Stimulated activated naive CD4-positive, alpha-beta T cell treated with Interleukin-2 at 50 U/mL for 16 hours (primary cell): ENCODE results near the gene LHFPL3.
"Not testable (repeated sequence)": the region's sequence is repeated elsewhere in the genome, so short reads cannot be mapped to it uniquely, and the experiment has no call there.

ENCODE experiments used
- DNase-seq: peaks from one replicate; lab custom pipeline; 2025; lab: John Stamatoyannopoulos, UW

LHFPL3 gene

GRCh38 chr7:104328296-104328969 is at the start of gene LHFPL3:
Gene LHFPL3, plus strand, starts transcription at chr7:104328603.
- DNase-seq: no peak

GRCh38 chr7:104281685-104282084 is 46.7 kb upstream of the LHFPL3 start:
- not testable (repeated sequence) for DNase-seq

GRCh38 chr7:104286839-104287238 is 41.6 kb upstream of the LHFPL3 start:
- no peak for DNase-seq

DNA sequence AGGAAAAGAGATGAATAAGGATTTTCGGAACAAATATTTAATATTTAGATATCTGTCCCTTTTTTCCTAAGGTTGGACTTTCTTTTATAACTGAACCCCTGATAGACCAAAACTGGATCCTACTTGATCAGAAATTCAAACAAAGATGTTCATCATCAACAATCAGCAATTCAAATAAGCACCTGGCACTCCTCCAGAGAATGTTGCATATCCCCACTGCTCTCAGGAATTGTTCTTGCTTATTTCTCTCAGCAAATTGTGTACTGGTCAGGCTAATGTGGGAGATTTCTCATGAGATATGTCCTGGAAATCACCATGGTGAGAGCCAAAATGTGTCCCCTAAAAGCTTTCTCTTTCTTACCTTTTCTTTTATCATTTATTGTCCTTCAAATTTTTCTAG is 40.3 kb upstream of the LHFPL3 start:
- DNase-seq: no peak

DNA sequence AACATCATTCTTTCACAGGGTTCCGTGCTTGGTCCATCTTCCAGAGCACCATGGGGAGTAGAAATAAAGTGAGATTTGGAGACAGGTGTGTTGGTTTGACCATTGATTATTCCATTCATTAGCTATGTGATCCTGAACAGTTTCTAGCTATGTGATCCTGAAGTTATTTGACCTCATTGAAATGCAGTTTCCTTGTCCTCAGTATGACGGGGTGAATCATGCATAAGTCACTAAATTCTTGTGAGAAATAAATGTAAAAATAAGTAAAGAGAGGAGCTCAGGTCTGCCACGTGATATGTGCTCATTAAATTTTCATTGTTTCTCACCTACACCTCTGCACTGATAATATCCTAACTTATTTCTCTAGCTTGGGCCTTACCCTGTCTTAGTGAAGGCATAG is 34.1 kb upstream of the LHFPL3 start:
- no peak for DNase-seq

DNA sequence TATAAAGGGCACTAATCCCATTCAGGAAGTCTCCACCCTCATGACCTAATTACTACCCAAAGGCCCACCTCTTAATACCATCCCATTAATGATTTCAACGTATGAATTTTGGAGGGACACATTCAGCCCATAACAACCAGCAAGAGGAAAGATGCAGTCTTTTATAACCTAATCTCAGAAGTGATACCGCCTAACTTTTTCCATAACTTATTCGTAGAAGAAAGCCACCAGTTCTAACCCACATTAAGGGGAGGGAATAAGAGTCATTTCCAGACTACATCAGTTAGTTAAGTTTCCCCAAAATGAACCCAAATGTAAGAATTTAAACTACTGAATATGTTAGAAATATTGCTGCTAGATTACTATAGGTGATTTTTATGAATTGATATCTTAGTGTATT is 32.1 kb upstream of the LHFPL3 start:
- no peak for DNase-seq

DNA sequence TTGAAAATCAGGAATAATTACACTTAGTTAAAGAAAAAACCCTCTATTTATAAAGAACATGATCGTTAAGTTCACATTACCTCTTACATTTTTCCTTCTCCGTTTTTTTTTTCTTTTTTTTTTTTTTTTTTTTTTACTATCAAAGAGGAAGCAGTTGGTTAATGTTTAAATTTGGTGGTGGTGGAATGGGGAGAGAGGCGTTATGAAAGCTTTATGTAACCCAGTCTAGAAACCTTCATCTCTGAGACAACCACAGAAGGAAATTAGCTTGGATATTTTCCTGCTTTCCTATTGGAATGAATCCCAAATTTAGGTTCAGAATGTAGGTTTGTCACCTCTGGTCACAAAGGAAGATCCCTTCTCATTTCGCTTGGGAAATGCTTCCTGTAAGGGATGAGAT is 31.5 kb upstream of the LHFPL3 start:
- DNase-seq: no peak

DNA sequence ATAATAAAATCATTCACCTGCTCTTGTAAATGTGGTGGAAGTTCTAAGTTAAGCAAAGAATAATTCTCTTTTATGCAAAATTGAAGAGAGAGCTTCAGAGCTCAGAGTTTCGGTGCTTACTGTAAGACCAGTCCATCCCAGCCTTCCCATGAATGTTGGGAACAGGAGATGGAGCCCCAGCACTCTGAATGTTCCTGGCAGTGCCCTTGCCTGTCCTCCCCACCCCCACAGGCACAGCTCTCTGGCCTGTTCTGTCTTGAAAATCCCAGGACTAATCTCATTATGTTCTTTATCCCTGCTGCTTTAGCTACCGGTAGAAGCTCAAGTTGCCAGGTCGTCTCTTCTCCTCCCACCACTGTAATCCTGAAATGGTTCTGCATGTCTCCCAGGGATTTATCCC is 29.1 kb upstream of the LHFPL3 start:
- no peak for DNase-seq

GRCh38 chr7:104299777-104300176 is 28.6 kb upstream of the LHFPL3 start:
- DNase-seq: no peak

- DNase-seq: no peak
Measured at GRCh38 chr7:104306793-104307192, 21.6 kb upstream of the LHFPL3 start.

DNA sequence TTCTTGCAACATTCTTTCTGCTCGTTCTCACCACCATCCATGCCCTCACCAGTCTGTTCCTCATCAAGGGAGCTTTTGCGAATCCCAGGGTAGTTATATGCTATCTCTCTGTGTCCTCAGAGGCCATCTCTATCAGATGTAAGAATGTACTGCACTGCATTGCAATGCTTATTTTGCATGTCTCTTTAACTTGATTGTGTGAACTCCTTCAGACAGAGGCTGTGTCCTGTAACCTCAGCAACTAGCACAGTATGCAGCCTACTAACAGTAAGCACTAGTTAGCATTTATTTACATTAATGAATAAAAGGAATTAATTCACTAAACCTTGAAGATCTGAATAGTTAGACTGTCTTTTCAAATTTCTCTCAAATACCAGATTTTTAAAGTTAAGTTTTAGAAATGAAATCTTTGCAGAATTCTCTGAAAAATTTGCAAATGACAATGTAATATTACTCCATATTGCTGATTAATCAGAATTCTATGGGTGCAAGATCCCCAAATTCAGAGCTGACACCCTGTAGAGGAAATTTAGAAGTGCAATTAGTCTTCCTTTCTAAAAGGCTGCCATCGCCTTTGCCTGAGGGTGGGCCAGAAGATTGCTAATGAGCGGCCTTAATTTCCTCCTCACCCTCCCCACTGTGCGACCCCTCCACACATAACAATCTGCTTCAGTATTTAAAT is 10.3 kb upstream of the LHFPL3 start:
- DNase-seq: no peak

DNA sequence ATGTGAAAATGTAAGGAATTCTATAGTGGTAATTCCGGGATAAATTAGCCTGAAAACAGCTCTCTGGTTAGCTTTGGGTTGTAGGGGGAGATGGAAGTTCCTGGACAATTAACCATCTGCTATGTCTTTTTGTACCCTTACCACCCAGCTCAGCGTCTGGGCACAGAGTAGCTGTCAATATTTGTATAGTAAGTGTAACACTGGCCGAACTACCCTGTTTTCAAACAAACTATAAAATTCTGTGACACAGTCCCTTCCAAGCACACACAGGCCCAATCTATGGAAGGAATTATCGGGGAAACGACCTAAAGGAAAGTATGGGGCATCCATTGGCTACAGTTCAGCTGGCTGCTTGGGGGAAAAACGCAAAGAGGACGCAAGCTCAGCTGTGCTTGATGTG is 869 bp upstream of the LHFPL3 start:
- no peak for DNase-seq

DNA sequence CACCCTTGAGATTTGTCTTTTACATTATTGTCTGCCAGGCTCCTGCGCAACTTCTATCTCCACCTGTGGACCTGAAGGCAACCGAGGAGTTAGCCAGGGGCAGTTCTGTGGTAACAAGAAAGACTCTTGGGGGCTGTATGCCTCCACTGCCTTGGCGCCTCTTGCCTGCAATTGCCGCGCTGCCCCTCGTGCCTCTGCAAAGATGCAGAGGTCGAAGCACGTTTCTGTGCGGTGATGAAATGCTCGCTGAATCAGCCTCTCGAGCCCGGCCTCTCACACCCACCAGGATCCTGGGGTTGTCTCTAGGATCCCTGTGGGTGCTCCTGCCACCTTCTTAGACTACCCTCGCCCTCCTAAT is 486 bp upstream of the LHFPL3 start:
- DNase-seq: no peak

GRCh38 chr7:104328970-104329825 is 795 bp downstream of the LHFPL3 start:
- DNase-seq: no peak

- no peak for DNase-seq
Measured at GRCh38 chr7:104341546-104341945, 13.1 kb downstream of the LHFPL3 start.

- DNase-seq: no peak
Measured at GRCh38 chr7:104352736-104353135, 24.3 kb downstream of the LHFPL3 start.

GRCh38 chr7:104357166-104357565 is 28.8 kb downstream of the LHFPL3 start:
- no peak for DNase-seq

DNA sequence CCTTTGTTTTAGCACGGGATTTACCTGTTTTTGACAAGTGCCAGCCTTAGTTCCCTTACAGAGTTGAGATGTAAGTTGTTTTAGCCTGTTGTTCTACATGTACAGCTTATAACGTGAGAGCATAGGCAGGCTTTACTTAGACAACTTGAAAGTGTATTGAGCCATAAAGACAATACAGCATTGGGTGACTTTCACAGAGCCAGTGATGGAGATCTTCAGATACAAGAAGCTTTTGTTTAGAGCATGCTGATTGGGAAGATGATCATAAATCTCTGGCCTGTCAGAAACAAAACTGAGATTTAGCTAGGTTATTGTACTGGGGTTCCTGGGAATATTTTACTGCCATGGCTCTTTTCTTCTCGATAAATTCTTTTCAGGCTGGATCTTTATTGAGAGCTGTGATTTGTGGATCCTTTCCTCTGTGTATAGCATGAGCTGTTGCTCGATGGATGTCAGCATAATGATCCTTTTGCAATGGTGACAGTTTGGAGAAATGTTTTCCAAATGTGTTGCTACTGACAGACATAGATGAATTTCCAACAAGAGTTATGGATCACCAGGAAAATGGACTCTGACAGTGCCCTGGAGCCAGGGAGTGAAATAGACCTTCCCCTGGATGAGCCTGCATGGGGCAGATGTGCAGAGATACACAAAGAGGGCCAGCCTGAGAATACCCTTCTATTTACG is 30.2 kb downstream of the LHFPL3 start:
- no peak for DNase-seq

DNA sequence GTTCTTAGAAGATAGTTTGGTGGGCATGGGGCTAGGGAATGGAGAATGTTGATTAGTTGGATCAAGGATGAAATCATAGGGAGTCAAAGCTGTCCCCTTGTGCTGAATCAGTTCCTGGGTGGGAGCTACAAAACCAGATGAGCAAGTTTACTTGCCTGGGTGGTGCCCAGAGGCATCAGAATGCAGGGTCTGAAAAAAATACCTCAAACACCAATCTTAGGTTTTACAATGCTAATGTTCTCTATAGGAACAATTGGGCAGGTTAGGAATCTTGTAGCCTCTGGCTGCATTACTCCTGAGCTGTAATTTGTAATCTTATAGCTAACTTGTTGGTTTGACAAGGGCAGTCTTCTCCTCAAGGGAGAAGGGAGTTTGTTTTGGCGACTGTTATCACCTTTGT is 34.4 kb downstream of the LHFPL3 start:
- no peak for DNase-seq

DNA sequence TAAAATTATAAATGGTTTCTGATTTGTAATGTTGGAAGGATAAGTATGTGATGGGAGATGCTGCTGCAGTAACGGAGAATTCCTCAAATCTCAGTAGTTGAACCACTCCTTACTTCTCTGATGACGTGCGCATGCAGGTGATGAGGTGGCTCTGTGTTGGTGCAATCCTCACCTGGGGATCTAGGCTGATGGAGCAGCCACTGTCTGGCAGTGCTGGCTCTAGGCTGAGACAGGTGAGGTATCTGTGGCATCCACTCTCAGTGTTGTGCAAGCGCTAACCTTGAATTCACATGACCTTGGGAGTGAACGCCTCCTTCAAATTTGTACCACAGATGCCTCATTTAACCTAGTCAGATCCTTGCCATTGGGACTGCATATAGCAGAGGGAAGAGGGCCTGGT is 35.0 kb downstream of the LHFPL3 start:
- DNase-seq: no peak

GRCh38 chr7:104366390-104366789 is 38.0 kb downstream of the LHFPL3 start:
- no peak for DNase-seq

GRCh38 chr7:104367926-104368325 is 39.5 kb downstream of the LHFPL3 start:
- no peak for DNase-seq
